GM19372 (cell line): ENCODE measurements around the gene MIX23.

Experiments
- ATAC-seq: cut with Tn5 transposase; IDR thresholded peaks from one replicate; pipeline ENCODE4 v1.9.1; 2021; ENCODE audit warnings: mild to moderate bottlenecking, low read depth, moderate library complexity; ENCODE audit not compliant: unreplicated experiment

The MIX23 gene

DNA sequence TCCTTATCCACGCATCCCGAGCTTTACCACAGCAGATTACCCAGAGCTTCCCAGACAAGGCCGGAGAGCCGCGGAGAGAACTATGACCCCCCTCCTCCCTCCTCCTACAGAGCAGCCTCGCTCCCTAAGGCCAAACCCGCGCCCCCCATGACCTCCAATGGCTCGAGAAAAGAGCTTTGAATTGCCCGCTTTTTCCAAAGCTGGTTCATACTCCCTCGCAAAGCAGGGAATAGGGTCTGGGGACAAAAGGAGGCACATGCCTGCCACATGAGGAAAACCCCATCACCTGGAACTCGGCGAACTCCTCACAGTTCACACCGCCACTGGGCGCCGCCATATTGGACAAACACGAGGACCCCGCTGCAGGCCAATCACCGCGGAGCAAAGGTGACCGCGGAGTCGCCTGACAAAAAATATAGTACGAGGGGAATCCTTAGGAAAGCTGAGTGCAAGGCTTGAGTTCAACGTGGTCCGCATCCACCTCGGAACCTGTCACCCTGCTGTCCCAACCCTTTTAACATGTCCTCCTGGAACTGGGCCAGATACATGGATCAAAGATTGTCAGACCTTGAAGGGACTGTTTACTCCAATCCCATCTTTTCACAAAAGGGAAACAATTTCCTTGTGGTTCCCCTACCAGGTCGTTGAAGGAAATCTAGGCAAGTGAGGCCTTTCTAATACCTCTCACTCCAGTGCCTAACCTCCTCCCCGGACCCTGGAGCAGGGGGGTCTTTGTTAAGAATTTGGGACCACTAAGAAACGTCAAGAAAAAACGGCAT lies at the start of gene MIX23:
Gene MIX23 (minus strand): TSS at position 344 of the 779 bp plus-strand sequence. CDS start 7 bp downstream, at position 337.
- peak; percentile 33 for ATAC-seq

DNA sequence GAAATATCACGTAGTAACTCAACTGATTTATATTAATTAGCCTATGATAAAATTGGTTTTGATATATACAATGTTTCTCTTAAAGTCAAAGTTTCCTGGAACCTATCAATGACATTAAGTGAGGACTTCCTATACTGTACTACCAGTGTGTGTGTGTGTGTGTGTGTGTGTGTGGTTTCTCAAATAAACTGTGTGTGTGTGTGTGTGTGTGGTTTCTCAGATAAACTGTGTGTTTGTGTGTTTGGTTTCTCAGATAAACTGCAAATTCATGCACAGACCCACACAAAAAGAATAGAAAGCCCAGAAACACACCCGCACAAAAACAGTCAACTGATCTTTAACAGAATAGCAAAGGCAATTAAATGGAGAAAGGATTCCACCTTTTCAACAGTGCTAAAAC lies 47.3 kb upstream of the MIX23 start:
- no peak for ATAC-seq

DNA sequence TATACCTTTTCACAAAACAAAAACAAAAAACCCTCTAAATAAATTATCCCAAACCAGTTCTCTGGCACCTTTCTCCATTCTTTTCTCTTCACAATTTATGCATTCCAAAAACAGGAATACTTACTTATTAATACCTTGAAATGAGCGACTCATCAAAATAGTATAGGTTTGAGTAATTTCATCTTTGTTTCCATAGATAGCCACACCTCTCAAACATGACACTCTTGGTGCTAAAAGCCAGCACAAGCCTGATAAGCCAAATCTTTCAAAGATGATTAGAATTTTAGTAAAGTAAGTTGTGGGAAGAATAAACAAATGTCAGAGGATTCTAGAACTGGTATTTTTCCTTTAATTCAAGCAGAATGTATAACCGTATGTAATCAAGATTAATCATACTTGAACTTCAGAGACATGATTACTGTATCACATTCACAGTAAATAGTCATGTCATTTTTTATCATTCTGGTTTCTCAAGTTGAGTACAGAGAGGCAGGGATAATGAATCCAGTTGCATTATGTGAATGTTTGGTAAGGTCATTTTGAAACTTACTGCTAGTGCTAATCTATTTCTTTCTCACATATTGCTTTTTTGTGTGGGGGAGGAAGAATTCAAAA lies 44.9 kb upstream of the MIX23 start:
- ATAC-seq = no peak

DNA sequence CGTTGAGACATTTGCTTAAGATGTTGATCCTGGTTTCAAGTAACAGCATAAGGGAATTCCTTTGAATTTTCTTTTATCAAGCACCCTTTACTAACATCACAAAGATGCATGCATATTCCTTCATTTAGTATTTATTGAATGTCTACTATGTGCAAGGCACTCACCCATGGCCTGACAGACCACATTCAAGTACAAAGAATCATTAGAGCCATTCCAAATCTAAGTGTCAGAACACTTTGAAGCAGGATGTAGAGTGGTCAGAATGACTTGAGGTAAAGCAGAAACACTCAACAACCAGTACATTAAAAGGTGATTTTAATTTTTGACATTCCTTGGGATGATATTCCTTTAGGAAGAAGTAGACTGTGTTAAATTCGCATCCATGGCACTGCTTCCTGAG lies 38.8 kb upstream of the MIX23 start:
- no peak for ATAC-seq

DNA sequence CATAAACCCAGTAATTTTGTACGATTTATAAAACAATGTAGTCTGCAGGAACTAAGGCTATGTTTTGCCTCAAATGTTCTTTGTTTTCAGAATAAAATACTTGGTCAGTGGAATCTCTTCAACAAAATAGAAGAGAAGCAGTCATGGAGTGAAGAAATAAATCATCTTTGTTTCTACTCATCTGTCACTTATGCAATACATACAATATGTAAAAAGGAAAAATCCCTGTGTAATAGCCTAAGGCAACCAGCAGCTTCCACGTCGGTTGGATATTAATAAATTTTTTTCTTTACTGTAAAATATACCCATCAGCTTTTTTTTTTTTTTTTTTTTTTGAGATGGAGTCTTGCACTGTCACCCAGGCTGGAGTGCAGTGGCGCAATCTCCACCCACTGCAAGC lies 38.1 kb upstream of the MIX23 start:
- ATAC-seq = no peak

DNA sequence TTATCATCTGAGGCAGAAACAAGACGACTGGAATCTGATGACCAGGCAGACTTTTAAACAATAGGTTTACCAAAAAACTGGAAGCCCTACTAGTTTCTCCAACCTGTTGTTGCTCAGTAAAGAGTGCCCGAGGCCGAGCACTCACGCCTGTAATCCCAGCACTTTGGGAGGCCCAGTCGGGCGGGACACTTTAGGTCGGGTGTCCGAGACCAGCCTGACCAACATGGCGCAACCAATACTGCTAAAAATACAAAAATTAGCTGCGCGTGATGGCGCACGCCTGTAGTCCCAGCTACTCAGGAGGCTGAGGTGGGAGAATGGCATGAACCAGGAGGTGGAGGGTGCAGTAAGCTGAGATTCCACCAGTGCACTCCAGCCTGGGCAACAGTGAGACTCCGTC lies 33.9 kb upstream of the MIX23 start:
- no peak for ATAC-seq

DNA sequence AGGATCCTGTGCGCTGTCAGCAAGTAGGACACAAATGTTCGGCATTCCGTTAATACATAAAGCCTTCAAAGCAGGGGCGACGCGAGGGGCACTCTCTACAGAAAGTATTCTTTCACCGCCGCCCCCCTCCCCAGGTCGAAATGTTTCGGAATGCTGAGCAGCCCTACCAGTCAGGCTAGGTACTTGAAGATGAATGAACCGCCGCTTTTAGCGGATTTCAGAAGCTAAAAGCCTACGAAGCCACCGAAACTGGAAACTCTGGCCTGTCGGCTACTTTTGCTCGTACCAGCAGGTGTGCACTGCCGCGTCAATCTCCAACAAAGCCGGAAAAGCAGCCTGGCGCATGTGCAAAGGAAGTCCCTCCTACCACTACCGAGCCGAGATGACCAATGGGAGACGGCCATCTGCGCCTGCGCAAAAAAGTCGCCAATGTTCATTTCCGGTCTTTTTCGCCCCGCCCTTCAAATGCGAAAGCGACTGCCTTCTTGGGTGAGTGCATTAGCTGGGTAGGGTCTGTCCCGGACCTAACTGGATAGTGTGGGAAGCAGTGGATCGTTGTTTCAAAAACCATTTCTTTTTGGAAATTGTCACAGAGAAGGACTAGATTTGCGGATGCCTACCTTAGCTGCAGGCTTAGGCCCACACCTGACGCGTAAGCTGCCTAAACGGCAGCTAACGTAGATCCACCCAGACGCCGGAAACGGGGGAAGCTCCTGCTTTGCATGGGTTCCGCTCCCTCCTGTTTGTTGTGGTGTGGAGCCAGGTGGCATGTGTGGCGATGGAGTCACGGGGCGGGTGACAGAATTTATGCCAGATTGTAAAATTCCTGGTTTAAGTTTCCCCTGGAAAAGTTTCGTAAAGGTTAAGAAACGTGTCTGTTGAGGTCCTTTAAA lies 33.0 kb upstream of the MIX23 start, which contains the start of gene WDR5B:
Gene WDR5B (minus strand): TSS at position 301 of the 893 bp plus-strand sequence. CDS start 534 bp downstream, outside the sequence.
- ATAC-seq = peak; percentile 82

DNA sequence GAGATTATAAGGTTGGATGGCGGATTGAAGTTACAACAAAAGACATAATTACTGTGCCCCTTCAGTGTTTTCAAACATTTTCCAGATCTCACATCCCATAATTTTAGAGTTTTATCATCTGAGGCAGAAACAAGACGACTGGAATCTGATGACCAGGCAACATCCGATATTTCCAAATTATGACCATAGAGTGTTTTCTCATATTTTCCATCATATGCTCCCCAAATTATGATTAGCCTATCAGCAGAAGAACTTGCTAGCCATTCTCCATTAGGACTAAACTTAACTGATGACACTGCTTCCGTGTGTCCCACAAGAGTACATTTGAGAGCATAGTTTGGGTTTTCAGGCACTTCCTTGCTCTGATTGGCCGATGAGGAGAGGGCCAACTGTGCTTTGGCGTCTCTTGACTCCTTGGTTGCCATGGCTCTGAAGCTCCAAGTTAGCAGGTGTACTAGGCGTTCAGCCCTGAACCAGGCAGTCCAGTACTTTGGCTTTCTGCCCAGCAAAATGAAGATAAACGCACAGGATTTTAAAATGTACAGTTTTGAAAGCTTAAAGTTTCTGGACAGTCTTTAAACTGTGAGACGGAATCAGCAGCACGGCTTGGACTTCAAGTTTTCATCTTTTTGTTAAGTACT lies 32.2 kb upstream of the MIX23 start:
- peak; percentile 41 for ATAC-seq

DNA sequence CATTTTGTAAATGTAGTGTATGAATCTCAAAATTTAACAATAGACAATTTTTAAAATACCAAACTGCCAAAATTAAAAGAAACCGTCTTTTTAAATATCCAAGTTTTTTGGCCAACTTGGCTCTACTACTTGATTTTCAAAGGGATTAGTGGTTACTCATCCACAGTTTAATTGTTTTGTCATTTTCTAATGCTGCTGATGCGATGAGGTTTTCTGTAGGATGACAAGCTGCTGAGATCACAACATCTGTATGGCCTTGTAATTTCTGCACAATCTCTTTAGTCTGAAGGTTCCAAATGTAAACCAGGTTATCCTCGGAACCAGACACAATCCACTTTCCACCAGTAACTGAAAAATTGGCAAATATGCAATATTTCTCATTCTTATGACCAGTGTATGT lies 31.4 kb upstream of the MIX23 start:
- no peak for ATAC-seq

DNA sequence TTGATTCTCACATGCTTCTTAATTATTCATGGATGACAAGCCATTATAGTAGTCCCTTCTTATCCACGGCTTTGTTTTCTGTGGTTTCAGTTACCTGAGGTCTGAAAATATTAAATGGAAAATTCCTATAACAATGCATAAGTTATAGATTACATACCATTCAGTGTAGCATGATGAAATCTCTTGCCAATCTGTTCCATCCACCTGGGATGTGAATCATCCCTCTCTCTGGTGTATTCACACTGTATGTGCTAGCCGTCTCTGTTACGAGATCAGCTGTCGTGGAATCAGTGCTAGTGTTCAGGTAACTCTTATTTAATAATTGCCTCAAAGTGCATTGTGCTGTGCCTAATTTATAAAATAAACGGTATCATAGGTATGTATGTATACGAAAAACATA lies 27.6 kb upstream of the MIX23 start:
- no peak for ATAC-seq

DNA sequence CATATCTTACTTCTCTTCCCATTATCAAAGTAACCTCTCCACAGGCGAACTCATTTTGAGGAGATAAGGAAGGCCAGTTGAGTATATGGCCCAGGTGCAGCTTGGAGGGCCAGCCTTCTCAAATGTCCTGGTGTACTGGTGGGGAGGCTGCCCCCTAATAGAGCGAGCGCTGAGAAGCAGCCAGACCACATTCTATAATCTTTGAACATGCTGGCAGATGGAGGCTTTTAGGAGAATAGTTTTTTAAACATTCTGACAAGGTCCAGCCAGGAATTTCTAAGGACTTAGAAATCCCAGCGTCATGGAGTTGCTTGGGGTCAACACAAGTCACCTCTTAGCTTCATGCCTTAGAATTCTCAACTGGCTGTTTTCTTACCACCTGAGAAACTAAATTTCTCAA lies 27.1 kb upstream of the MIX23 start:
- no peak for ATAC-seq

DNA sequence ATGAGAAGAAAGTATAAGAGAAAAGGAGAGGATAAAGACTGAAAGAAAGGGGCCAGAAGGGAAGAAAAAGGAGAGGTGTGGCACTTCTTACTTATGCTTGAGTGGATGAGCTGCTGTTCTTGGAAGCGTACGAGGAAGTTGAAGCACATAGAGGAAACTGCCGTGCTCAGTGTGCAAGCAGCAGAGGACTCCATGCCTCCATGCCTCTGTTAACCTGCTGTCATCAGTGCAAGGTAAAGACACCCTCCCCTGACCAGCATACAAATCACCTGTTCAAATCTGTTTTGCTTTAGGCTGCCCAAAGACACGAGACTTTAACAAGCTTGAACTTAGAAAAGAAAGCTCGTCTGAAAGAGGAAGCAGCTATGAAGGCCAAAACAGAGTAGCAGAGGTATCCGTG lies 26.4 kb upstream of the MIX23 start:
- no peak for ATAC-seq

DNA sequence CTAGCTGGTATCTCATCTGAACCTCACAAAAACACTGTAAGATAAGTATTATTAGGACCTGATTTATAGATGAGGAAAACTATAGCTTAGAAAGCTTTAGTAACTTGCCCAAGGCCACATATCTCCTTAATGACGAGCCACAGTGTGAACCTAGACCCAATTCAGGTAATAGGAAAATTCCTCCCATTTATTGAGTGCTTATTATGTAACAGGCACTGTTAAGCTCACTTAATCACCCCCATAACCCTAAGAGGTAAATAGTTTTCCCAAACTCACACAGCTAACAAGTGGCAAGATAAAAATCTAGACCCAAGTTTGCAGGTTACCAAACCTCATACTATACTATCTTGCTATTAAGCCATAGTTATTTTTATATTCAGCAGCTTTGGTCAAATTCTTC lies 24.9 kb upstream of the MIX23 start:
- ATAC-seq = no peak

DNA sequence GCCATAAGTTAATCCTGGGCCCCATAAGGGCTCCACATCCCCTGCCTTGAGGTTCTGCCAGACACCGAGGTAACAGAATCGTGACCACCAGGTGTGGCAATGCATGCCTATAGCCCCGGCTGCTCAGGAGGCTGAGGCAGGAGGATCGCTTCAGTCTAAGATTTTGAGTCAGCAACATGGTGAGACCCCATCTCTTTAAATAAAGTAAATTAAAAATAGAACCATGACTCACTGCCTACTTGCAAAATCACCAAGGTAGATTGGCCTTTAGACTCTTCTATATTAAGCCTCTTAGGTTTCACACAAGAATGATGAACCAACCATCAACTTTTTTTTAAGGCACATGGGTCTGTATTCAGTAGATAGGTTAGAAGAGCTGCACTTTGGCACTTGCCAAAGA lies 23.2 kb upstream of the MIX23 start:
- ATAC-seq = no peak

DNA sequence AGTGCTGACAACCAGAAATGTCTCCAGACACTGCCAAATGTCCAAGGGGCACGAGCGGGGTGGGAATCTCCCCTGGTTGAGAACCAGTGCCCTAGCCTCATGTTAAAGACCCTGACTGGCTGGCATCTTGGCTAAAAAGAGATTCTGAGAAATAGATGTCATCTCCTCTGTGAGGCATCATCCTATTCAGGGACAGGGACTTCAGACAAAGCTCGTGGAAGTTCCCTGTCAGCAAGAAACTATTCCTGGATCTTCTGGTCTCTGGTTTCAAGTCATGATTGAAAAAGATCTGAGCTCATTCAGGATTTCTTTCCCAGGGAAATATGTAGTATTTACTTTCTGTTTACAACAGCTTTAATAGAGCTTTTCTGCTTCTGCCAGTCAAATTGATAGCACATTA lies 22.0 kb upstream of the MIX23 start:
- no peak for ATAC-seq

DNA sequence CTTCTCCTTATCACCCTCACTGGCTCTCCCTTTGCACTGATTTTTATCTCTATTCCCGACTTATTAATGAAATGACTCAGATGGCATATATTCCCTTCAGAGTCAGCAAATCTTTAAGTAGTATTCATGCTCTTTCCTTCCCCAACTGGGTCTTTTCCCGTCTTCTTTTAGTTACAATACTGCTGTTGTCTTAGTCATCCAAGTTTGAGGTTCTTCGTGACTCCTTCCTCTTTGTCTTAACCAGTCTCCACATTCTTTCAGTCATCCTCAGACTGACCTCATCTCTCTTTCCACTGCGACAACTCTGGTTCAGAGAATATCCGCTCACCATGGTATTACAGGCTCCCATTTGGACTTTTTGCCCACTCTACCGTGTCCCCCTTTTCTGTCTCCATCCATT lies 20.5 kb upstream of the MIX23 start:
- no peak for ATAC-seq

DNA sequence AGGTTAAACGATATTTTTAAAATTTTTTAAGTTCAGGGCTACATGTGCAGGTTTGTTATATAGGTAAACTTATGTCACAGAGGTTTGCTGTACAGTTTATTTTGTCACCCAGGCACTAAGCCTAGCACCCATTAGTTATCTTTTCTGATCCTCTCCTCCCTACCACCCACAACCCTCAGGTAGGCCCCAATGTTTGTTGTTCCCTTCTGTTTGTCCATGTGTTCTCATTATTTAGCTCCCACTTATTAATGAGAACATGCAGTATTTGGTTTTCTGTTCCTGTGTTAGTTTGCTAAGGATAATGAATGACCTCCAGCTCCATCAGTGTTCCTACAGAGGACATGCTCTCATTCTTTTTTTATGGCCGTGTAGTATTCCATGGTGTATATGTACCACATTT lies 15.9 kb upstream of the MIX23 start:
- no peak for ATAC-seq

DNA sequence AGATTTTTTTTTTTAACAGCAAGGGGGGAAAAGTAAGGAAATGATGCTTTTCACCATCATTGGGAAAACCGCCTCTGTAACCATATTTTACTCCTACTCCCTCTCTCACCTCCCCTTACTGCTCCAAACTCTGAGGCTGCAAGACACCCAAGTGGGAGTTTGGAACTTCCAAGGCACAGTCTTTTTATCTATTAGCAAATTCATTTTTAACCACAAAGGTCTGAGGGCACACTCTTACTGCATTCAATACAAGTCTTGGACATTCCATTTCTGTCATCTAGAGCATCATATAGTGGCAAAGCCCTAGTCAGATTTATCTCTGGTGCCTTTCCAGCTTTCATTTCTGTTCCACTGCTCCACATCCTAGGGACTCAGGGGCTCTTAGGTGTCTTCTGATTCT lies 14.2 kb upstream of the MIX23 start:
- ATAC-seq = no peak

DNA sequence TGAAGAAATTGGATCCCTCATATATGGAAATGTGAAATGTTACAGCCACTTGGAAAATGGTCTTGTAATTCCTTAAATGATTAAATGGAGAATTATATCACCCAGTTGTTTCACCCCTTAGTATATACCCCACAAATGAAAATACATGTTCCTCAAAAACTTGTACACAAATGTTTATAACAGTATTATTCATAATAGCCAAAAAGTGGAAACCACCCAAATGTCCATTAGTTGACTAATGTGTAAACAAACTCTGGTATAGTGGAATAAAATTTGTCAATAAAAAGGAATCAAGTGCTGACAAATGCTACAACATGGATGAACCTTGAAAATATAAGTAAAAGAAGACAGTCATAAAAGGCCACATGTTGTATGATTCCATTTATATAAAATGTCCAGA lies 13.5 kb upstream of the MIX23 start:
- ATAC-seq = no peak

DNA sequence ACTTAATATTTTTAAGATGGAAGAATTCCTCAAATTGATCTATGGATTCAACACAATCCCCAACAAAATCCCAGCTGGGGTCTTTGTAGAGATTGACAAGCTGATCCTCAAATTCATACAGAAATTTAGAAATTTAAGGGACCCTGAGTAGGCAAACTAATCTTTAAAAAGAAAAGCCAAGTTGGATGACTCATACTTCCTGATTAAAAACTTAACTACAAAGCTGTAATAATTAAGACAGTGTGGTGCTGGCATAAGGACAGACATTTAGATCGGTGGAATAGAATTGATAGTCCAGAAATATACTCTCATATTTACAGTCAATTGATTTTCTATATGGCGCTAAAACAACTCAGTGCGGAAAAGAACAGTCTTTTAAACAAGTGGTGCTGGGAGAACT lies 12.6 kb upstream of the MIX23 start:
- ATAC-seq = no peak

DNA sequence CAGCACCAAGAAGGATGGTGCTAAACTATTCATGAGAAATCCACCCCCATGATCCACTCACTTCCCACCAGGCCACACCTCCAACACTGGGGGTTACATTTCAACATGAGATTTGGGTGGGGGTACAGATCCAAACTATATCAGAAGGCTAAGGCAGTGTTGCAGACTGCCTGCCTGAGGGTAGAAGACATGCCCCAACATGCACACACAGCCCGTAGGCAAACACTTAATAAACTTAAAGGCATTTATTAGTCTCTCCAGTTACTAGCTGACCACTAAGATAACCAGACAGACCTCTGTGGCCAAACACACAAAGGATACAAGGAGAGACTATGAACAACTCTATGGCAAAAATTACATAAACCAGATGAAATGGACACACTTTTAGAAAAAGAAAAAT lies 11.1 kb upstream of the MIX23 start:
- no peak for ATAC-seq
